Neural crest cell (in vitro differentiated cells): ENCODE data around the gene NEMP1. TPM values are rescaled to one million over a fixed set of nuclear protein-coding genes. Genes with fewer than 3 reads are reported as not detected.

ENCODE experiments used
- total RNA-seq: library from RNA; stranded (reverse); gene quantifications from 2 replicates; pipeline ENCODE4 v1.2.1, GENCODE V29; 2021

The NEMP1 gene
- total RNA-seq, 1 donor from 2014 or later, result 49.6 TPM

Other genes with a start within 250 kb of the NEMP1 start
- gene SDR9C7, start 144.4 kb downstream of the NEMP1 start, total RNA-seq, result not detected in 2 replicates
- gene RDH16, start 121.2 kb downstream of the NEMP1 start, total RNA-seq, result 0.34 and 0.44 TPM in 2 replicates
- 27.9 and 28.6 TPM in 2 replicates for gene ZBTB39, start 72.2 kb downstream of the NEMP1 start, total RNA-seq
- 0.51 TPM in 1 of 2 replicates, not detected in the other for gene TAC3, start 62.3 kb downstream of the NEMP1 start, total RNA-seq
- 0.25 and 0.40 TPM in 2 replicates for gene MYO1A, start 28.7 kb downstream of the NEMP1 start, total RNA-seq
- 58.0 and 61.2 TPM in 2 replicates for gene NAB2, start 10.3 kb upstream of the NEMP1 start, total RNA-seq
- gene STAT6, start 32.6 kb upstream of the NEMP1 start, total RNA-seq, result 40.2 and 41.7 TPM in 2 replicates
- gene LRP1, start 49.7 kb upstream of the NEMP1 start, total RNA-seq, result 61.8 and 62.7 TPM in 2 replicates
- not detected in 2 replicates for gene LRP1-AS, start 68.8 kb upstream of the NEMP1 start, total RNA-seq
- gene NXPH4, start 138.0 kb upstream of the NEMP1 start, total RNA-seq, result 0.71 and 0.91 TPM in 2 replicates
- 225 and 230 TPM in 2 replicates for gene SHMT2, start 150.9 kb upstream of the NEMP1 start, total RNA-seq
- gene STAC3, start 172.4 kb upstream of the NEMP1 start, total RNA-seq, result 3.8 and 4.1 TPM in 2 replicates